Upper lobe of left lung (tissue), 6 donors: ENCODE data around the gene EYA4. TPM values are rescaled to one million over a fixed set of nuclear protein-coding genes. Genes with fewer than 3 reads are reported as not detected.

ENCODE experiments used
- ATAC-seq, 2 donors: fragments of 200-7000 bp; cut with Tn5 transposase; one replicate each; pipeline ENCODE4 v1.9.1; 2022; ENCODE audit warnings: mild to moderate bottlenecking in 2 of 2, moderate library complexity in 2 of 2; ENCODE audit not compliant: low FRiP score in 2 of 2
- DNase-seq, 2 donors: peaks; one replicate each; pipeline ENCODE4 v3.0.0-alpha.2; 2019 to 2020
- H3K27ac ChIP-seq, 4 donors: fragments of 200-600 bp; sonication (generic); one replicate each; pipeline ENCODE4 v1.5.1; 2016 to 2019
- H3K27me3 ChIP-seq, 4 donors: fragments of 200-600 bp; sonication (generic); one replicate each; pipeline ENCODE4 v1.5.1; 2017 to 2019
- H3K36me3 ChIP-seq, 4 donors: fragments of 200-600 bp; sonication (generic); one replicate each; pipeline ENCODE4 v1.5.1; 2016 to 2019
- H3K4me1 ChIP-seq, 4 donors: fragments of 200-600 bp; sonication (generic); one replicate each; pipeline ENCODE4 v1.5.1; 2018 to 2019
- H3K4me3 ChIP-seq, 4 donors: fragments of 200-600 bp; sonication (generic); one replicate each; pipeline ENCODE4 v1.5.1; 2017 to 2019; ENCODE audit warnings: mild to moderate bottlenecking in 2 of 4, moderate library complexity in 1 of 4
- H3K9me3 ChIP-seq, 4 donors: fragments of 200-600 bp; sonication (generic); one replicate each; pipeline ENCODE4 v1.5.1; 2018 to 2019
- EP300 ChIP-seq, 4 donors: sonication (generic); formaldehyde crosslinking; IDR thresholded peaks; one replicate each; pipeline ENCODE4 v1.5.1; 2017; ENCODE audit warnings: antibody characterized with exemption in 4 of 4, control low read depth in 2 of 4
- POLR2A ChIP-seq, 4 donors: fragments of 450-650 bp; IDR thresholded peaks; one replicate each; pipeline ENCODE4 v1.5.1; 2016 to 2017; ENCODE audit warnings: antibody characterized with exemption in 4 of 4, mild to moderate bottlenecking in 2 of 4
- POLR2AphosphoS5 ChIP-seq, 2 donors: sonication (generic); formaldehyde crosslinking; IDR thresholded peaks; one replicate each; pipeline ENCODE4 v1.5.1; 2017; ENCODE audit warnings: antibody characterized with exemption in 2 of 2
- WGBS, 2 donors: methylation state at CpG; one replicate each; pipeline ENCODE4 v1.1.5; 2017 to 2018; 5-methylcytosine and 5-hydroxymethylcytosine counted together
- total RNA-seq, 6 donors: library from RNA; depleted of rRNA in 4 of 6; stranded (reverse); fragments of >200 nt in 4 of 6; gene quantifications; one replicate each; pipeline versions ENCODE4 v1.1.0 to v1.2.1, GENCODE V29; 2016 to 2021
- TF ChIP-seq, protein P1 (sequence below), 6 experiments: fragments of 450-650 bp in 4 of 6; fragments of 200-600 bp in 2 of 6; sonication (generic) in 2 of 6; IDR thresholded peaks; one replicate each; pipeline ENCODE4 v1.5.1; 2016 to 2019; ENCODE audit warnings: antibody characterized with exemption in 6 of 6
- donor health status: DM: no; HTN: no; CAD: no; lungs with moderate emphysema.
- donor health status: DM: no; HTN: yes; CAD: no; lungs with severe emphysema.

Gene EYA4
- total RNA-seq, 6 donors from 2014 or later = 1.0 to 8.9 (median 4.2) TPM

DNA sequence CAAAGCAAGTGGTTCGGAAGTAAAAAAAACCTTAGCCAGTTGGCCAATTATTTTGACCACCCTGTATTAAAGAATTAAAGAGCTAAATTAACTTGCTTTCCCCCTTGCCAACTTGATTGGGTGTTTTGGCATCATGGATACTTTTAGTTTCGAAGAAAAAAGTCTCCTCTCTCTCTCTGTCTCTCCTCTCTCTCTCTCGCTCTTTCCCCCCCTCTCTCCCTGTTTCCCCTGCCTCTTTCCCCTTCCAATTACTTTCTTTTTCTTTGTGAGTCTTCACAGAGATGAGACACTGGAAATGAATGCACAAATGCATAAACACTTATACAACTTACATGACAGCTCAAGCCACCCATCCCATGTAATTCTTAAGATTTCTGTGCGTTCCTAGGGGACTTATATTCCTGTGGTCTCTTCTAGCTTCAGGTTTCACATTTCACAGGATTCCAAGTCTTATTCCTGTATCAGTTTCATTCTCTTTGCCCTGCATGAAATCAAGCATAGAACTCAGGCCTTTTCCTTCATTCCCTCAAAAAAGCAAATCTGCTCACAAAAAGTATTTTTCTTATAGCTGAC is 32.9 kb upstream of the EYA4 start:
- Histone ChIP-seq H3K4me1 (no peaks in the 10 kb centered on the region), H3K27me3 (no peaks in the 10 kb centered on the region), H3K27ac (no peak overlapping the region), H3K9me3 (no peaks in the 10 kb centered on the region), H3K4me3 (no peak overlapping the region), H3K36me3 (no peaks in the 10 kb centered on the region)
- TF ChIP-seq EP300 (IDR thresholded peaks at IDR 0.05) = no peak
- TF ChIP-seq, protein P1, sequence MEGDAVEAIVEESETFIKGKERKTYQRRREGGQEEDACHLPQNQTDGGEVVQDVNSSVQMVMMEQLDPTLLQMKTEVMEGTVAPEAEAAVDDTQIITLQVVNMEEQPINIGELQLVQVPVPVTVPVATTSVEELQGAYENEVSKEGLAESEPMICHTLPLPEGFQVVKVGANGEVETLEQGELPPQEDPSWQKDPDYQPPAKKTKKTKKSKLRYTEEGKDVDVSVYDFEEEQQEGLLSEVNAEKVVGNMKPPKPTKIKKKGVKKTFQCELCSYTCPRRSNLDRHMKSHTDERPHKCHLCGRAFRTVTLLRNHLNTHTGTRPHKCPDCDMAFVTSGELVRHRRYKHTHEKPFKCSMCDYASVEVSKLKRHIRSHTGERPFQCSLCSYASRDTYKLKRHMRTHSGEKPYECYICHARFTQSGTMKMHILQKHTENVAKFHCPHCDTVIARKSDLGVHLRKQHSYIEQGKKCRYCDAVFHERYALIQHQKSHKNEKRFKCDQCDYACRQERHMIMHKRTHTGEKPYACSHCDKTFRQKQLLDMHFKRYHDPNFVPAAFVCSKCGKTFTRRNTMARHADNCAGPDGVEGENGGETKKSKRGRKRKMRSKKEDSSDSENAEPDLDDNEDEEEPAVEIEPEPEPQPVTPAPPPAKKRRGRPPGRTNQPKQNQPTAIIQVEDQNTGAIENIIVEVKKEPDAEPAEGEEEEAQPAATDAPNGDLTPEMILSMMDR (IDR thresholded peaks at IDR 0.05) = no peak
- no peak for TF ChIP-seq POLR2A (IDR thresholded peaks at IDR 0.05)
- no peak for TF ChIP-seq POLR2AphosphoS5 (IDR thresholded peaks at IDR 0.05)
- WGBS, 2 donors = 51 to 65% methylated on average over 4 of the region's 4 CpGs
- ATAC-seq (no peak), DNase-seq (no peak)

DNA sequence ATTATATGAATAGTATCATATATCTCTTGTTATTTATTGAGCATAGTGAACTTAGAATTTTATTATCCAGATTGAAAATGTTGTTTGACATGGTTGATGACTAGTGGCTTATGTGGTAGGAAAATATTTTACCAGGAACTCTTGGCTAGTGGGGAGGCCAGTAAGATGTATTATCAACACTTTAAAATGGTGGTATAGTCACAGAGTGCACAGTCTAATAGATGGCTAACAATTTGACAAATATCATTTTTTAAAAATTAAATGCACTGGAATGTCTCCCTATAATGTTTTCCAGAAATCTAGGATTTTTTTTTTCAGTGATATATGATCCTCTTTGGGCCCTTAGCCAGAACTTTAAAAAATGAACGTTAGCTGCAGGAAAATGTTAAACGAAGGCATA is 26.9 kb upstream of the EYA4 start:
- WGBS, 2 donors = 35 to 40% methylated on average over 2 of the region's 2 CpGs
- TF ChIP-seq, protein P1 (IDR thresholded peaks at IDR 0.05) = no peak
- TF ChIP-seq EP300 (IDR thresholded peaks at IDR 0.05) (no peak), POLR2AphosphoS5 (IDR thresholded peaks at IDR 0.05) (no peak), POLR2A (IDR thresholded peaks at IDR 0.05) (no peak)
- no peak overlapping the region for H3K27ac ChIP-seq
- ATAC-seq = no peak
- H3K4me1 ChIP-seq = no peaks in the 10 kb centered on the region
- no peak for DNase-seq
- no peak overlapping the region for H3K4me3 ChIP-seq
- H3K9me3 ChIP-seq = no peaks in the 10 kb centered on the region
- no peaks in the 10 kb centered on the region for H3K27me3 ChIP-seq
- no peaks in the 10 kb centered on the region for H3K36me3 ChIP-seq

DNA sequence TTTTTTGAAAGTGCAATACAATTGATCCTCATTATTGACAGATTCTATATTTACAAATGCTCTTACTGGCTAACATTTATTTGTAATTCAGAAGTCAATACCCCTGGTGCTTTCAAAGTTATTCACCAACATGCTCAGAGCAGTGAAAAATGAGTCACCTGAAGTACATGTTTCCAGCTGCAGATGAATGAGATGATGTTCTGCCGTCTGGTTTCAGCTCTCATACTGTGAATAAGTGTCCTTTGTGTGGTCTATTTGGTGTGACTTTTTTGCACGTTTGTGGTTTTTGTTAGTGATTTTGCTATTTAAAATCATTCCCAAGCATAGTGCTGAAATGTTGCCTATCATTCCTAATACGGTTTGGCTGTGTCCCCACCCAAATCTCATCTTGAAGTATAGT is 22.3 kb upstream of the EYA4 start:
- no peak overlapping the region for H3K4me3 ChIP-seq
- DNase-seq (no peak), ATAC-seq (no peak)
- H3K36me3 ChIP-seq = no peaks in the 10 kb centered on the region
- H3K4me1 ChIP-seq = no peaks in the 10 kb centered on the region
- WGBS, 2 donors = 63 to 82% methylated on average over 3 of the region's 3 CpGs
- no peaks in the 10 kb centered on the region for H3K9me3 ChIP-seq
- H3K27me3 ChIP-seq = no peaks in the 10 kb centered on the region
- H3K27ac ChIP-seq = no peak overlapping the region
- TF ChIP-seq POLR2A (IDR thresholded peaks at IDR 0.05) (no peak), POLR2AphosphoS5 (IDR thresholded peaks at IDR 0.05) (no peak), EP300 (IDR thresholded peaks at IDR 0.05) (no peak)
- TF ChIP-seq, protein P1 (IDR thresholded peaks at IDR 0.05) = no peak

DNA sequence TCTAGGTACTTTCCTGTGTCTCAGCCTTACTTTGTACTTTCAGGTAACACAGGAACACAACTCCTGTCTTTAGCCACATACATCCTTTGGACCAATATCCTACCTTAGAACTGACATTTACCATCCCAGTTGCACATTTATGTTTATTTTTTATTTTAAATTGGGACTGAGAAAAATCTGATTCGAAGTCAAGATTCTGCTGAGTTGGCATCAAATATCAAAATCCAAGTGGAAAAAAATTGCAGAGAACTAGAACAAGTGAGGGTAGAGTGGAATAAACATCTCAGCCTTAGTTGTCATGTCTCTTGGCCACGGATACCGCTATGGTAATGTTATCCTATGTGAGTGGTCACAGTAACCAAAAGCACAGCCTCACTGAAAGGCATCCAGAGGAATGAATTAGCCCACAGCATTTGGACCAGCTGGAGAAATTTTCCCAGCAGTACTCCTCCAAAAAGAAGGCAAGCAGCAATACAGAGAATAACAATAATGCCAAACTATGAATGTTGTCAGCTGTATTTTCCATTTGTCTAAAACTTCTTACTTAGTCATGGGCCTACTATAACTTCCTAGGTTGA is 17.6 kb upstream of the EYA4 start:
- Histone ChIP-seq H3K36me3 (no peaks in the 10 kb centered on the region), H3K27ac (no peak overlapping the region), H3K9me3 (no peaks in the 10 kb centered on the region), H3K4me1 (no peaks in the 10 kb centered on the region), H3K27me3 (no peaks in the 10 kb centered on the region), H3K4me3 (no peak overlapping the region)
- DNase-seq (no peak), ATAC-seq (no peak)
- no peak for TF ChIP-seq EP300 (IDR thresholded peaks at IDR 0.05)
- no peak for TF ChIP-seq POLR2AphosphoS5 (IDR thresholded peaks at IDR 0.05)
- TF ChIP-seq, protein P1 (IDR thresholded peaks at IDR 0.05) = no peak
- TF ChIP-seq POLR2A (IDR thresholded peaks at IDR 0.05) = no peak
- 79 to 84% methylated on average over 3 of the region's 3 CpGs for WGBS, 2 donors

DNA sequence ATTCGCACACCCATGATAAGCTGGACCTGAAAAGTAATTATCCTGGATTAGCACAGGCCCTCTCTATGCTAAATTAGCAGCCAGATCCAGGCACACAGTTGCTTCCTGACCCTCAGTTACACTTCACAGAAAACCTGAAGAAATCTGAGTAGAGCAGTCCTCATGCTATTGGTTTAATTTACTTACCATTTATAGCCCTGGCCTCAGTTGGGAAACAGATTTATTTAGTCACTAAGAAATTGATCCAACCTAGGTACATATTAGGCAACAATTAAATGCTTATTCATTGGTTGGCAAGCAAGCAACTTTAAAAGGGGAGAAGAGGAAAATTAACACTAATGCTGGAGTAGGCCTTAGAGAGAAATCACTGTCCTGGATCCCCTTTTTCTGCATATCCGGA is 15.6 kb upstream of the EYA4 start:
- Histone ChIP-seq H3K4me3 (no peak overlapping the region), H3K27ac (no peak overlapping the region), H3K4me1 (no peaks in the 10 kb centered on the region), H3K27me3 (no peaks in the 10 kb centered on the region), H3K9me3 (no peaks in the 10 kb centered on the region), H3K36me3 (no peaks in the 10 kb centered on the region)
- WGBS, 2 donors = 91 to 98% methylated on average over 2 of the region's 2 CpGs
- DNase-seq = no peak
- ATAC-seq = no peak
- TF ChIP-seq, protein P1 (IDR thresholded peaks at IDR 0.05) = no peak
- no peak for TF ChIP-seq EP300 (IDR thresholded peaks at IDR 0.05)
- no peak for TF ChIP-seq POLR2AphosphoS5 (IDR thresholded peaks at IDR 0.05)
- no peak for TF ChIP-seq POLR2A (IDR thresholded peaks at IDR 0.05)
